ENCODE data around the gene ARL10.

ARL10 gene

DNA sequence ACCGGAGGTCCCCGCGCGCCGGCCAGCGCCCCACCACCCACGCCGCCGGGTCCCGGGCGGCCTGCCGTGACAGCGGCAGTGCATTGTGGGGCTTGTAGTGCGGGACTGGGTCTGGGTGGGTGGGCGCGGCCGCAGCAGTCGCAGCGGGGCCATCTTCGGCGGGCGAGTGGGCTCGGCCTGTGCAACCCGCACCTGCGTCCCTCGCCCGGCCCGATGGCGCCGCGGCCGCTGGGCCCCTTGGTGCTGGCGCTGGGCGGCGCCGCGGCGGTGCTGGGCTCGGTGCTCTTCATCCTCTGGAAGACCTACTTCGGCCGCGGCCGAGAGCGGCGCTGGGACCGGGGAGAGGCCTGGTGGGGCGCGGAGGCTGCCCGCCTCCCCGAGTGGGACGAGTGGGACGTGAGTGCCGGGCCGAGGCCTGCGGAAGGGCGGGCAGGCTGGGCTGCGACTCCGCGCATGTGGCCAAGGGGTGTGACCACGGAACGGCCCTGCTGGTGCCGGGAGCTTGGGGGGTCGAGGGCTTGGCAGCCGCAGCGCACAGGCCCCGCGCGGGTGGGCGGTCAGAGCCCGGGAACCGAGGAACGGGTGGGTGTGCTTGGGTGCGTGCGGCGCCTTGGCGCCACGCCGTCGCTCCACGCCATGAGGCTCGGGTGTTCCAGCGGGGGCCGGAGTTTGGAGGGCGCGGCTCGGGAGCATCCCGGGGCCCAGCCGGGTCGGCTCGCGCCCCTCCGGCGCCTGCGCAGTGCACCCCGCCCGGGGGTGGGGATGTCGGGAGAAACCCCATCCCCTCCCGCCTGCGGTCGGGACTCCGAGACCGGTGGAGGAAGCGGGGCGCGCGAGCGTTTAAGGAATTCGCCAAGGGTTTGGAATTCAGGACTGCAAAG is at the start of gene ARL10:
Gene ARL10, plus strand, starts transcription at position 137 of the 881 bp plus-strand sequence. Its CDS starts 77 bp downstream, at position 214.
- DNase-seq (ENCODE audit: low read depth in 1 of 2, low spot score in 1 of 2) = peak; percentile 46 to 50

DNA sequence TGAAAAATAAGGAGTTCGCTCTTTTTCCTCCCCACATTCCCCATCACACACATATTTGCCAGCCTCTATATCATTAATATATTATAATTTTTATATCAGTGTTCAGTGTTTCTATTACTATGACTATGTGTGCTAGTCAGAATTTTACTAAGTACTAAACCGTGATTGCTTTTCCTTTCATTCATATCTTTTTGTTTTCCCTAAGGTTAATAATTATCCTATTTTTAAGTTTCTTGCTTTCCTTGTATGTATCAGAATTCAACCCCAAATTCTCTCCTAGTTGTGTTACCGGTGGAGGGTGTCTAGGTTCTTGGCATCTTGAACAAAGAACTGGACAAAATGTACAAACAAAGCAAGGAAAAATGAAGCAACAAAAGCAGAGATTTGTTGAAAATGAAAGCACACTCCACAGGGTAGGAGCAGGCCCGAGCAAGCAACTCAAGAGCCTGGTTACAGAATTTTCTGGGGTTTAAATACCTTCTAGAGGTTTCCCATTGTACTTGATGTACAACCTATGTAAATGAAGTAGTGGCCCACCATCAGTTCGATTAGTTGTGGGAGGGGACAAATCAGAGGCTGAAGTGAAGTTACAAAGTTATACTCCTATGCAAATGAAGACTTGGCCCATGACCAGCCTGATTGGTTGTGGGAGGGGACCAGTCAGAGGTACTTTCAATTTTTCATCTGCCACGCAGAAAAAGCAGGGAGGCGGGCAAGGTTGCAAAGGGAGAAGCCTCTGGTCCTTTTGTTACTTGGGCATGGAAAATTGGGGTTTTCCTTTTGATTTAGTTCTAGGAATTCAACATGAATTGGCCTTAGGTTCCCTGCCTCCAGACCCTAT is 47.5 kb upstream of the ARL10 start:
- DNase-seq (ENCODE audit: low read depth in 1 of 2, low spot score in 1 of 2) = no peak

DNA sequence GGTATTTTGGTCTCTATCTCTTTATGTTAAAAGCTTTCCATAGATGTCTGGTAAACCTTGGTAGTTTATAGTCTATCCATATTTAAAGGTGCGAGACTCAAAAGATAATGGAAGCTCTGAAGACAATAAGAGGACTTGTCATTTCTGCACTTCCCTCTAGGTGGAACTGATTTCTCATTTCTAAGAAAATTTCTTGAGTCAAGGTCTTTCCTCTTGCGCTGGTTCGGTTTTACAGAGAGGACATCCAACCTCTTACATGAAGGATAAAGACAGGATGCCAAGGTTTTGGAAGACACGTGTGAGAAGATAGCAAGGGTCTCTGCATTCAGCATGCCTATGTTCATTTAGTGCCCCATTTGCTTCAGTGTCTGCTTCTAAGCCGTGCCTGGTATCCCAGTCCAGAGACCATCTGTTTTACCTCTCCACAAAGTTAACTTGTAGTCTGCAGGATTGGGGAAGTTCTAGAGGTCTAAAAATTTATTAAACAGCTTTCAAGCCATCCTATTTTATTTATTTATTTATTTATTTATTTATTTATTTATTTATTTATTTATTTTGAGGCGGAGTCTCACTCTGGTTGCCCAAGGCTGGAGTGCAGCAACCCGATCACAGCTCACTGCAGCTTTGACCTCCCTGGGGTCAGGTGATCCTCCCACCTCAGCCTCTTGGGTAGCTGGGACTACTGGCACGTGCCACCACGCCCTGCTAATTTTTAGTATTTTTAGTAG is 45.3 kb upstream of the ARL10 start:
- DNase-seq (ENCODE audit: low read depth in 1 of 2, low spot score in 1 of 2) = no peak

GRCh38 chr5:176320577-176320976 is 44.7 kb upstream of the ARL10 start:
- DNase-seq (ENCODE audit: low read depth in 1 of 2, low spot score in 1 of 2) = no peak

DNA sequence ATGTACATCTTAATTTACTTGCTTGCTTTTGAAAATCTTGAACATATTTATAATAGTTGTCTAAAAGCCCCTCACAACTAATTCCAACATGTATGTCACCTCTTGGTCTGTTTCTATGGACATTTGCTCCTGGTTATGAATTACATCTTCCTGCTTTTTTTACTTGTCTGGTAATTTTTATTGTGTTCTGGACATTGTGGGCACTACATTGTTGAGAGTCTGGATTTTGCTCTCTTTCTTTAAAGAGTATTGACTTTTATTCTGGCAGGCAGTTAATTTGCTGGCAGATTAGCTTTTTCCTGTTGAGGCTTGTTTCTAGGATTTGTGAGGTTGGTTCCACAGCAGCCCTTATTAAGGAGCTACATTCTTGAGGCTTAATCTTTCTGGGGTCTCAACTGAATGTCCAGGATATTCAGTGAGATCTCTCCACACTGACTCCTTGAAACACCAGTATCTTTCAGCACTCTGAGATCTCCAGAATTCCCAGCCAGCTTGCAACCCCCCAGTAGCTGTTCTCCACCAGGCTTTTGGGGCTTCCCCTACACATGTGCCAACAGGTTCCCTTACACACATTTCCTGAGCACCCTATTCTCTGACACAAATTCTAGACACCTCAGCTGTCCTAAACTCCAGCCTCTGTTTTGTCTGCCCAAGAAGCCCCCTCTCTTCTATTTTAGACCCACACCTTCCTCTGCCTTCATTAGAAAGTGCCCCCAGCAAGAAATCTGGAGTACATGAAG is 31.1 kb upstream of the ARL10 start:
- DNase-seq (ENCODE audit: low read depth in 1 of 2, low spot score in 1 of 2) = no peak

DNA sequence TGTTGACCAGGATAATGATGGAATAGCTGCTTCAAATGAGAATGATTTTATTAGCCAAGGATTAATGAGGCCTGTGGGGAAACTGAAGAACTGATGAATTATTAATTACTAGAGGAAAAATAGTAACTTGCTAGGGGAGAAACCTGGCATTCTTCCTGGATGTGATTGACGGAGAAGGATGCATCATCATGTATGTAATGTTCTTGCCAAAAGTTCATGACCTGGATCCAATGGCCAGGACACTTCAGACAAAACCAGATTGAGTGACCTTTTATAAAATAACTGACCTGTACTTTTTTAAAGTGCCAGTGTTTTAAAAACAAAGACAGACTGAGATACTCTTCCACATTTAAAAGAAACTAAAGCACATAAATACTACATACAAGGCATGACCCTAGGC is 27.4 kb upstream of the ARL10 start:
- DNase-seq (ENCODE audit: low read depth in 1 of 2, low spot score in 1 of 2) = no peak

DNA sequence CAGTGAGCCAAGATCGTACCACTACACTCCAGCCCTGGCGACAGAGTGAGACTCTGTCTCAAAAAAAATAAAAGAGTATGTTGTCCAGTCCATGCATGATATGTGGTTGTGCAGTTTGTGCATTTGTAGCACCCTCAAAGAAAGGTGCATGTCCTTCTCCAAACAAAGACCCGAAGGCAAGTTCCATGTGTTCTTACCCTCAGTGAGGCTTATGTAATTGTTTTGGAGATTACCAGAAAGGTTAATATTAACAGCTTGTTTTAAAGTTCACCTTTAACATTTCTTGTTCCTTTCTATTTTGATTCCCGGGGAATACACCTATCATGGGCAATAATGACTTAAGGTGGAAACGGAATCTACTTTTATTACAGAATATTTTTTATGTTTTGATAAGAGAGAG is 26.0 kb upstream of the ARL10 start:
- no peak for DNase-seq (ENCODE audit: low read depth in 1 of 2, low spot score in 1 of 2)

- no peak for DNase-seq (ENCODE audit: low read depth in 1 of 2, low spot score in 1 of 2)
Observed at GRCh38 chr5:176341325-176342157, 23.7 kb upstream of the ARL10 start.

- no peak for DNase-seq (ENCODE audit: low read depth in 1 of 2, low spot score in 1 of 2)
Observed at GRCh38 chr5:176342158-176342483, 23.2 kb upstream of the ARL10 start.

GRCh38 chr5:176342766-176343458 is 22.4 kb upstream of the ARL10 start:
- DNase-seq (ENCODE audit: low read depth in 1 of 2, low spot score in 1 of 2) = no peak

DNA sequence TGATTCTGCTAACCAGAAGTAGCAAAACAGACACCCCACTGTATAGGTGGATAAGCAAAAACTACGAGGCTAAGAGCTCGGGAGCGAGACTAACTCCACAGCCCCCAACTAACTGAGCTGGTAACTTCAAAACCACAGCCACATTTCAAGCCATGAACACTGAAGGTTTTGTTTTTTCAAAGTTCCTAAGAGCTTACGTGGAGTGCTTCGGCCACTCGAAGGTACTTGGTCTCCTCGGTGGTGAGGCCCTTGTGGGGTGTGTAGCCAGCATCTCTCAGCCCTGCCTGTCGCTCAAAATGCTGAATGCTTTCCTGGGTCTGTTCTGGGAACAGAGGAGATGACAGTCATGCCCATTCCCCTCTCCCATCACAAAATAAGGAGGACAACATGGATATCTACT is 14.9 kb upstream of the ARL10 start:
- no peak for DNase-seq (ENCODE audit: low read depth in 1 of 2, low spot score in 1 of 2)

DNA sequence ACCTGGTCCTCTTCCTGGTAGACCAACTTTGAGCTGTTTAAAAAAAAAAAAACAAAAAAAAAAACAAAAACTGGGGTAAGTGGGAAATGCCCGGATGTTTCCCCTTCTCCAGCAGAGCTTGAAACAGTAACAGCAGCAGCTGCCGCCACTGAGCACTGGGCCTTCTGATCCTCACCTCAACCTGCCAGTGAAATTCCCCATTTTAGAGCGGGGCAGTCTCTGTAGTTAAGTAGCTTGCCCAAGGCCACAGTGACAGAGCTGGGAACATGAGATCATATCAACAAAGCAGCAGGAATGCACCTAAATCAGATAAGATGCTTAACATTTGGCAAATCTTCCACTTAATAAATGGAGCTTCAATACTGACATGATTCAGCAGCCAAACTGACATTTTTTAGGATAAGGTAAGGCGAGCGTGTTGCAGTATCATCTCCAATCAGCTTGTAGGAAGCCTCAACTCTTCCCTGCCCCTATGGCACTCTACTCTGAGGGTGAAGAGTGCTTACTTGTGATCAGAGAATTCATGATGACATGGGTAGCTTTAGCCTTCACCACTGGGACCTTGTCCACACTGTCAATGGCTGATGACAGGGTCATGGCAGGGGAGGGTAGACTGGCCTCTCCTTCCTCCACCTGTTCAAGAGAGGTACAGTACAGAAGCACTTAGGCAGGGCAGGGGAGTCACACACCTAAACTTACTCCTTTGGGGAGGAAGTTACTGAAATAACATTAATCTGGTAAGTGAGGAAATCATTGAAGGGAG is 13.0 kb upstream of the ARL10 start:
- DNase-seq (ENCODE audit: low read depth in 1 of 2, low spot score in 1 of 2) = no peak

DNA sequence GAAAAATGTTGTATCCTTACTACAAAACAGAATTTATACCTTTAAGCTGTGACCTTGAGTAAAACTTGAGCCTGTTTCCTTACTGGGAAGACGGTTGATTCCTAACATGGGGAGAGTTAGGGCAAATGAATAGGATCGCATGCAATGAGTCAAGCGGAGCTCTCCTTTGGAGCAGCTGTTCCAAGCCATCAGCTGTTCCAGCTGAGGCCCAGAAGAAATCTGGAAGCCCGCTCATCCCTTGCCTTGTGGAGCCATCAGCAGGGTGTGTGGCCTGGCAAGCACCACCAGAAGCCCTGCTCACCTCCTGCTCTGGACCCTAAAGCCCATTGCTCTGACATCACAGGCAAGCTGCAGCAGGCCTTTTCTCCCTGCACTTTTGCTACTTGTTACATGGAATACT is 11.8 kb upstream of the ARL10 start:
- DNase-seq (ENCODE audit: low read depth in 1 of 2, low spot score in 1 of 2) = no peak

- no peak for DNase-seq (ENCODE audit: low read depth in 1 of 2, low spot score in 1 of 2)
Observed at GRCh38 chr5:176355400-176356178, 9.7 kb upstream of the ARL10 start.

- DNase-seq (ENCODE audit: low read depth in 1 of 2, low spot score in 1 of 2) = no peak
Observed at GRCh38 chr5:176356179-176356566, 9.1 kb upstream of the ARL10 start.

- no peak for DNase-seq (ENCODE audit: low read depth in 1 of 2, low spot score in 1 of 2)
Observed at GRCh38 chr5:176359658-176360057, 5.6 kb upstream of the ARL10 start.

- DNase-seq (ENCODE audit: low read depth in 1 of 2, low spot score in 1 of 2) = no peak
Observed at GRCh38 chr5:176360894-176361436, 4.3 kb upstream of the ARL10 start.
